ENCODE data around the gene CPA2.

CPA2 gene

GRCh38 chr7:130281260-130281659 is 14.6 kb downstream of the CPA2 start:
- no peak for DNase-seq

- no peak for DNase-seq
Observed at GRCh38 chr7:130286881-130287280, 20.2 kb downstream of the CPA2 start.

GRCh38 chr7:130288168-130288567 is 21.5 kb downstream of the CPA2 start:
- DNase-seq = no peak

DNA sequence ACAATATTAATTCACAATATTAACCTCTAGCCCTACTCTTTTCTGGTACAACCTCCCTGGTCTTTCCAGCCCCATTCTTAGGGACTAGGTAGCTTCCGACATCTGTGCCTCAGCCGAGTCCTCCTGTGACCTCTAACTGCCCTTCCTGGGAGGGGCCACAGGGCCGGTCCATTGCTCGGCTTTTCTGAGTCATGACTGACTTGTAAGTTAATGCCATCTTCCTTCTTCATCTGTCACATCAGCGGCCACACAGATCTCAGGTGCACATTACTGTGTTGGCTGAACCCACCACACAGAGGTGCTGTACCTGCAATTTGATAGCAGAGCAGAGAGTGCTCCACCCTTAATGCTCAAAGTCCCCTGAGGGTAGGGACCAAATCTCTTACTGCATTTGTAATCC is 22.2 kb downstream of the CPA2 start:
- DNase-seq = no peak

DNA sequence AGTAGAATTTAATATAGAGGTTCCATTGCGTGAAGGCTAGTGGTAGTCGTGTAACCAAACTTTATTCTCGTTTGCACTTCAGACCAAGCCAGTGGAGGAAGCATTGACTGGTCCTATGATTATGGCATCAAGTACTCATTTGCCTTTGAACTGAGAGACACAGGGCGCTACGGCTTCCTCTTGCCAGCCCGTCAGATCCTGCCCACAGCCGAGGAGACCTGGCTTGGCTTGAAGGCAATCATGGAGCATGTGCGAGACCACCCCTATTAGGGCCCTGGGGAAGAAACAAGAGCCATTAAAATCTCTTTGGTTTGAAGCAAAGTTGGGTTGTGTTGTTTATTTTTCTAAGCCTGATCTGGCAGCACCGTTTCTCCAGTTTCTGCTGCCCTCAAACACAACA is 22.8 kb downstream of the CPA2 start:
- DNase-seq = no peak

DNA sequence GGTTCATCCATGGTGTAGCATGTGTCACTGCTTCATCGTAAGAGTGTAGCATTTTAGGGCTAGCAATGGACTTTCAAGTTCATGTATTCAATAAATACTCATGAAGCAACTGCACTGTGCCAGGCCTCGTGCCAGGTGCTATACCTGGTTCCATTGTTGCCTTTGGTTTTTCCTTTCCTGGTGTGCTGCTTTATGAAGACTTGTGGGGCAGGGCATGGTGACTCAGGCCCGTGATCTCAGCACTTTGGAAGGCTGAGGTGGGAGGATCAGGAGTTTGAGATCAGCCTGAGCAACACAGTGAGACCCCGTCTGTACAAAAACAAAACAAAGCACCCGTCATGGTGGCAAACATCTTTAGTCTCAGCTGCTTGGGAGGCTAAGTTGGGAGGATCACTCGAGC is 24.1 kb downstream of the CPA2 start:
- DNase-seq = no peak

DNA sequence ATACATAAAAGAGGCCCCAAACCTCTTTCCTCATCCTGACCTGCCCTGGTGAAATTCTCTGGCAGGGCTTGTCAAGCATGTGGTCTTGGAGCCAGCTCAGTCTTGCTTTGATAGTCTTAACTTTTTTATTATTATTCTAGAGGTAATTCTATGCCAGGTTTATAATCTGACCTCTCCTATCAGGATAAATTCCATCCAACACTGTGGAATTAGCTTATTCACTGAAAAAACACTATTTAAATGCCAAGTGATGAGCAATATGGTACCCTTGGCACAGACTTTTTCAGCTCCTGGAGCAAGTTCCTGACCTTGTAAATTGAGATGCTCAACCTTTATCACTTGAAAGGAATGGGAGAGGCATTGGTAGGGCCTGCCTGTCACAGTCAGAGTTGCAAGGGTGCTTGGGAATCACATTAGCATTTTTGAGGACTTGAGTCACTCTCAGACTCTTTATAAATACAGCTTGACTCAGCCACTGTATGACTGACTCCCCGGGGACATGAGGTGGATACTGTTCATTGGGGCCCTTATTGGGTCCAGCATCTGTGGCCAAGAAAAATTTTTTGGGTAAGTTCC is 26.1 kb downstream of the CPA2 start, which contains the start of gene CPA4:
Gene CPA4 (plus strand): TSS at position 480 of the 576 bp plus-strand sequence. CDS start 20 bp downstream, at position 500.
- no peak for DNase-seq

- no peak for DNase-seq
Observed at GRCh38 chr7:130293521-130293920, 26.9 kb downstream of the CPA2 start.

DNA sequence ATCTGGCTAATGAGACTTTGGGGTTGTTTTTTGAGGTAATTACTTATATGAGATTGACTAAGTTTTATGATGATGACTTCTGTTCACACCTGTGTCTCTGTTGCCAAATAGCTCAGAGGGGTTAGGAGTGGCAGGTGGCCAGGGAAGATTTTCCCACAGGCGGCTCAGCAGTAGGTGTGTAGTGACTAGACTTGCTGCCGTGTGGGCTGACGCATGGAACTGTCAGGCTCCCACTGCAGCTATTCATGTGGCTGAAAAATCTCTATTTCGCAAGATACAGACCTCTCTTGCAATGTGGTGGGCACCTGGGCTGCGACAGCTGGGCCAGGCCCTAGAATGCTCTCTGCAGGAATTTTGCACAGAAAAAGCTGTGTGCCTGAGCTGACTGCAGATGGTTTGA is 27.7 kb downstream of the CPA2 start:
- DNase-seq = no peak

DNA sequence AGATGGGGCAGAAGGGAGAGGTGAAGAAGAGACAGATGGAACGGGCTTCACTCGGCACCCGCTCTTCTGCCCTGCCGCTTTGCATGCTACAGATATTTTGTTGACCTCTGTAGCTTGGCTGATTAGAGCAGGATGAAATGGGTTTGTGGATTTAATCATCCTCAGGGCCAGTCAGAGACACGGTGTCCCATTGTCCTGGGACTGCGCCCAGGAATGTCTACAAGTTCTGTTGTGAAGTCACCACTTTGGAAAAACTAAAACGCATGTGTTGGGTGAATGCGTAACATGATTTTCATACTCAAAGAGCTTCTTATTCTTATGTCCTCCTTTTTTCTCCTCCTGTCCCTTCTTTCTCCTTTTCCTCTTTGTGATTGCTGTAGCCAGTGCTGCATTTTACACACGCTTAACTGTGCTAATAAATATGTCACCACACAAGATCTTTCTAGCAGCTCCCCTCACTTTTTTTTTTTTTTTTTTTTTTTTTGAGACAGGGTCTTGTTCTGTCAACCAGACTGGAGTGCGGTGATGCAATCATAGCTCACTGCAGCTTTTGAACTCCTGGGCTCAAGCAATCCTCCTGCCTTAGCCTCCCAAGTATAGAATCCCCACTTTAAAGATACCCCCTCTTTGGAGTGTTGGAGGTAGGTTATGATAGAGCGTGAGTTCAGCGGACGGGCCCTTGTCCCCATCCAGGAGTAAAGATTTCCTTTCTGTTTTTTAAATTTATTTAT is 29.7 kb downstream of the CPA2 start:
- no peak for DNase-seq

GRCh38 chr7:130297628-130298543 is 31.2 kb downstream of the CPA2 start:
- no peak for DNase-seq

DNA sequence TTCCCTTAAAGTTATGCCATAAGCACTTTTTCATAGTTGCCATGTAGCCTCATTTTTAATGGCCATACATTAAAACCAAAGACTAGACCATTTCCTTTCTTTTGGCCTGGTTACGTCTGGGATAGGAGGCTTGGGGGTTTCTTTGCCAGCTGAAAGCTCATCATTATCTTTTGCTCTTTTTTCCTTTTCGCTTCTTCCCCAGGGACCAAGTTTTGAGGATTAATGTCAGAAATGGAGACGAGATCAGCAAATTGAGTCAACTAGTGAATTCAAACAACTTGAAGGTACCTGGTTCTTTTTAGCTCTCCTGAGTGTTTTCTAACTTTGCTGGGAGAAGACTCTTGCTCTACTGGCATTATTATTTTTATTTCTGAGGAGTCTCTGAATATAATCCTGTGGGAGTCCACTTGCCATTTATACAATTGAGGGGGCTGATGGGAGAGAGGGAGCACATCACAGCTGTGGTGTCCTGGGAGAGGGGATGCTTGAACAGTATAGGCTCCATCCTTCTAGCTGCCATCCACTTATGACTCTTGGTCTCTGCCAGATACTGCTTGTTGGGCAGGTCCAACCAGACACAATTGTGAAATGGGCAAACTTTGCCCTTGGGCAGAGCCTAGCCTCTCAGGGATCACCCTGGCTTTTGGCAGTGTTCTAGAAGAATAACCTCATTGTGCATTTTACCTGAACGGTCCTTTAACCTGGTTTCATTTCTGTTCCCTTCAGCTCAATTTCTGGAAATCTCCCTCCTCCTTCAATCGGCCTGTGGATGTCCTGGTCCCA is 32.1 kb downstream of the CPA2 start:
- no peak for DNase-seq

DNA sequence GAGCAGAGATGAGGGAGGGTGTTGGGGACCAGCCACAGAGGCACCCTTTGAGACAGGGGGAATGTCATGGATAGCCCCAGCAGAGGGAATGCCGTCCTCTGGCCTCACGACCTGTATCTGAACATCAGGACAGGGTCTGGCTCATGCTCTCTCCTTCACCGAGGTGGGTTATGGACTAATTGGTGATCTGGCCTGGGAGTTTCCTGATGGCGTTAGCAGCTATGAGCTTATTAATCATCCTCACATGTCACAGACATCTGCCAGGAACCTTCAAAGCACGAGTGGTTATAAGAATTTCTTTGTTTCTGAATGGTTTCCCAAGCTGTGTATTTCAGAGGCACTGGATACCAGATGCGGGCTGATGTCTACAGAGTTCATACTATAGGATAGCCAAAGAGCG is 33.2 kb downstream of the CPA2 start:
- DNase-seq = no peak

GRCh38 chr7:130301501-130302020 is 34.9 kb downstream of the CPA2 start:
- no peak for DNase-seq

DNA sequence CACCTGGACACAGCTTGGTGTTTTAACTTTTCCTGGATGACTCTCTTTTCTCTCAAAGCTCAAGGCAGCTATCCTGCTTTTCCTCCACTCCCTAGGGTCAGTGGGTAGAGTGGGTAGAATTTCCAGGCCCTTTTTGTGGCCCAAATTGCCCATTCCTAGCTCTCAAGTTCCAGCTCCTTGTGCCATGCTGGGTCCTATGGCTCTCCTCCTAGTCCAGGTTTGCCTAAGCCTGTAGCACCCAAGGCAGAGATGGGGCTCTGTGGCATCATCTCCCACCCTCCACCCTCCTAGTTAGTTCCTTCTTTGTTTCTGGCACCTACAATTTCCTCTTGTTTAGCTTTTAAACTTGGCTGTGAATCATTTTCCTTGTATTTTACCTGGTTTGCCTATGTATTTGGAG is 36.0 kb downstream of the CPA2 start:
- DNase-seq = no peak

DNA sequence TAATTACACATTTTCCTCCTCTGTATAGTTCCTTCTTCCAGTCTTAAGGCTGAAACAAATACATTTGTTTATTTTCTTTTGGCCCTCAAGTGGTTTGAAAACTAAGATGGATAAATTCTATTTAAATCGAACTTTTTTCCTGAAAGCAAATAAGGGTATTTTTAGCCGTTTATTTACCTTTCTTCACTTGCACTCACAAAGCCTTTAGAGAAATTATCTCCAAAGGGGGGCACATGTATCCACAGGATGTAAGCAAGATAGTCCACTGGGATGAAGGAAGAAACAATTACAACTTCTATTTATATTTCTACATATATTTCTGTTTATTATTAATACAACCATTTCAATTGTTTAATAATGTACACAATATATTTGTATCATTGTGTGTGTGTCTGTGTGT is 36.5 kb downstream of the CPA2 start:
- no peak for DNase-seq

GRCh38 chr7:130303551-130303950 is 36.9 kb downstream of the CPA2 start:
- DNase-seq = no peak

- no peak for DNase-seq
Observed at GRCh38 chr7:130303982-130304381, 37.3 kb downstream of the CPA2 start.

- DNase-seq = no peak
Observed at GRCh38 chr7:130304878-130305277, 38.2 kb downstream of the CPA2 start.

- DNase-seq = no peak
Observed at GRCh38 chr7:130305433-130306042, 38.9 kb downstream of the CPA2 start.

GRCh38 chr7:130309986-130310385 is 43.3 kb downstream of the CPA2 start:
- DNase-seq = no peak

DNA sequence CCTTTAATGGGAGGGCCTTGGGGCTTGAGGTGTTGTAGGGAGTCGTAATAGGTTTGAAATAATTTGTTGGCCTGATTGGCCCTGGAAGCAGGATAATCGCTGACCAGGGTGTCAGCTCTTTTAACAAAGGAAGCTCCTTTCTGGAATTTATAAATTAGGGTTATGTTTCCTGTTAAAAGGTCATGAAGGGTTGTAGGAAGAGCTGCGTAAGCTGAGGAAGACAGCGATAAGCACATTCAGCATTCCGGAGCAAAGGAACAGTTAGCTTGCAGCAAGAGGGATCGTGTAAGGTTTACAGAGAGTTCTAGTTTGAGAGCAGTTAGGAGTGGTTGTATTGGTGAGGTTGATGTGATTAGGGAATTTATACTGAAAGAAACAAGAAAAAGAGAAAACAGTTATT is 47.6 kb downstream of the CPA2 start:
- DNase-seq = no peak
